T-helper 2 cell treated with Interferon-gamma antibody and Interleukin-4, amounts not matched to agents 5 μg/mL and 100 μg/mL, for 36 hours (primary cell): ENCODE results near the gene LYPD6.
"Not testable (repeated sequence)": the region's sequence is repeated elsewhere in the genome, so short reads cannot be mapped to it uniquely, and the experiment has no call there.

Source experiments
- DNase-seq: peaks from one replicate; pipeline ENCODE4 v3.0.0; 2021; ENCODE audit warnings: low spot score
- H3K27ac Mint-ChIP-seq: one replicate; pipeline ENCODE4 v1.8.0; 2021; ENCODE audit warnings: mild to moderate bottlenecking, mixed read lengths
- H3K27me3 Mint-ChIP-seq: one replicate; pipeline ENCODE4 v1.8.0; 2021; ENCODE audit warnings: low read depth, mixed read lengths
- H3K36me3 Mint-ChIP-seq: one replicate; pipeline ENCODE4 v1.8.0; 2021; ENCODE audit warnings: low read depth, mixed read lengths
- H3K4me1 Mint-ChIP-seq: one replicate; pipeline ENCODE4 v1.8.0; 2021; ENCODE audit warnings: low read depth, mixed read lengths
- H3K4me3 Mint-ChIP-seq: one replicate; pipeline ENCODE4 v1.8.0; 2022; ENCODE audit warnings: mild to moderate bottlenecking, moderate library complexity, mixed read lengths
- H3K9me3 Mint-ChIP-seq: one replicate; pipeline ENCODE4 v1.8.0; 2021; ENCODE audit warnings: mixed read lengths

The LYPD6 gene

GRCh38 chr2:149492923-149493322, 162.5 kb downstream of the LYPD6 start:
- Mint-ChIP-seq H3K4me3 (no peak overlapping the region), H3K4me1 (no peaks in the 10 kb centered on the region), H3K27me3 (no peaks in the 10 kb centered on the region), H3K36me3 (no peaks in the 10 kb centered on the region), H3K9me3 (peaks cover 1% of the 10 kb centered on the region), H3K27ac (no peak overlapping the region)
- no peak for DNase-seq

DNA sequence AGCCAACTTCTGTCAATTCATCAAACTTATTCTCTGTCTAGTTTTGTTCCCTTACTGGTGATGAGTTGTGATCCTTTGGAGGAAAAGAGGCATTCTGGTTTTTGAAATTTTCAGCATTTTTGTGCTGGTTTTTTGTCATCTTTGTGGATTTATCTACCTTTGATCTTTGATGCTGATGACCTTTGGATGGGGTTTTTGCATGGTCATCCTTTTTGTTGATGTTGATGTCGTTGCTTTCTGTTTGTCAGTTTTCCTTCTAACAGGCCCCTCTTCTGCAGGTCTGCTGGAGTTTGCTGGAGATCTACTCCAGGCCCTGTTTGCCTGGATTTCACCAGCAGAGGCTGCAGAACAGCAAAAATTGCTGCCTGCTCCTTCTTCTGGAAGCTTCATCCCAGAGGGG, 168.8 kb downstream of the LYPD6 start:
- not testable (repeated sequence) for H3K4me1 Mint-ChIP-seq, H3K27ac Mint-ChIP-seq, DNase-seq

GRCh38 chr2:149506808-149507207, 176.4 kb downstream of the LYPD6 start:
- H3K4me1 Mint-ChIP-seq, H3K9me3 Mint-ChIP-seq, H3K4me3 Mint-ChIP-seq, H3K27me3 Mint-ChIP-seq, H3K27ac Mint-ChIP-seq, DNase-seq, H3K36me3 Mint-ChIP-seq: not testable (repeated sequence)

More for the DNA sequence above, 168.8 kb downstream of the LYPD6 start:
- not testable (repeated sequence) for H3K9me3 Mint-ChIP-seq, H3K4me3 Mint-ChIP-seq, H3K27me3 Mint-ChIP-seq, H3K36me3 Mint-ChIP-seq

DNA sequence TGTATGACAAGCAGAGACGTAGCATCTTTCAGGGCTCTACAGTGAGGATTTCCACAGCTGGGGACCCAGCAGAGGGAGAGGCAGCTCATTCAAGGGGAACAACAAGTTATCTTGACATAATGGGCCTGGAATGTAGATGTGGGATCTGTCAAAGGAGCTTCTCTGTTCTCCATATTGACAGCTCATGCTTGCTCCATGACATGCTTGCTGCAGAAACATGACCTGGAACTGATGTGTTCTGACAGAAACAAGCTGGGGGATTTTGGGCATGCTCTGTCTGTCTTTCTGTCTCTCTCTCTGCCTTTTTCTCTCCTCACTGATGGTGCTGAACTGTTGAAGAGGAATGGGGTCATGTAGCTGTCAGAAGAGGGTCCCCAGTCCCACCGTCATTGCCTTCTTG, 177.6 kb downstream of the LYPD6 start:
- Mint-ChIP-seq H3K4me1 (no peaks in the 10 kb centered on the region), H3K27ac (no peak overlapping the region), H3K27me3 (peaks cover 2% of the 10 kb centered on the region), H3K4me3 (no peak overlapping the region), H3K36me3 (no peaks in the 10 kb centered on the region), H3K9me3 (peaks cover 5% of the 10 kb centered on the region)
- DNase-seq: no peak

GRCh38 chr2:149513461-149513860, 183.1 kb downstream of the LYPD6 start:
- no peak overlapping the region for H3K4me3 Mint-ChIP-seq

More at GRCh38 chr2:149513461-149513860, 183.1 kb downstream of the LYPD6 start:
- Mint-ChIP-seq H3K27ac (no peak overlapping the region), H3K27me3 (peaks cover 2% of the 10 kb centered on the region), H3K9me3 (no peaks in the 10 kb centered on the region), H3K4me1 (no peaks in the 10 kb centered on the region), H3K36me3 (no peaks in the 10 kb centered on the region)
- no peak for DNase-seq
